Jurkat, Clone E6-1 (cell line): ENCODE measurements around the gene RORB. TPM values are rescaled to one million over a fixed set of nuclear protein-coding genes. Genes with fewer than 3 reads are reported as not detected.
A peak's percentile ranks its signal among the peaks of the same experiment; 100 is the strongest.

Source experiments
- DNase-seq: peaks from one replicate; pipeline ENCODE4 v3.0.0-alpha.2; 2011; ENCODE audit warnings: low read depth, low spot score
- H3K4me3 ChIP-seq: 2 replicates; pipeline ENCODE4 v1.5.1; 2011; ENCODE audit warnings: mild to moderate bottlenecking, low read length, control low read depth, moderate library complexity
- polyA plus RNA-seq: library from polyadenylated mRNA; unstranded; fragments of >200 nt; gene quantifications from one replicate; pipeline ENCODE4 v1.2.1, GENCODE V29; 2012; ENCODE audit warnings: missing spikeins; ENCODE audit not compliant: insufficient read length, insufficient read depth

RORB gene
- polyA plus RNA-seq, result 12.1 TPM

- H3K4me3 ChIP-seq, result peak within 1 kb of the TSS; percentile 51
- DNase-seq, result peak; percentile 57
Measured at GRCh38 chr9:74496819-74497747, at the start of gene RORB. Gene RORB, plus strand, starts transcription at chr9:74497335. Its CDS starts 642 bp downstream, at chr9:74497977.

- no peak for DNase-seq
Measured at GRCh38 chr9:74447451-74448193, 49.5 kb upstream of the RORB start.

GRCh38 chr9:74449060-74449459 lies 48.1 kb upstream of the RORB start:
- no peak overlapping the region for H3K4me3 ChIP-seq
- no peak for DNase-seq

More at GRCh38 chr9:74447451-74448193, 49.5 kb upstream of the RORB start:
- no peak overlapping the region for H3K4me3 ChIP-seq

- no peak overlapping the region for H3K4me3 ChIP-seq
- DNase-seq, result peak; percentile 20
Measured at GRCh38 chr9:74458832-74459231, 38.3 kb upstream of the RORB start.

- no peak for DNase-seq
- H3K4me3 ChIP-seq, result no peak overlapping the region
Measured at GRCh38 chr9:74463825-74464224, 33.3 kb upstream of the RORB start.

GRCh38 chr9:74478606-74479005 lies 18.5 kb upstream of the RORB start:
- H3K4me3 ChIP-seq, result no peak overlapping the region
- no peak for DNase-seq

- no peak for DNase-seq
- no peak overlapping the region for H3K4me3 ChIP-seq
Measured at GRCh38 chr9:74479711-74480110, 17.4 kb upstream of the RORB start.

GRCh38 chr9:74487395-74487794 lies 9.7 kb upstream of the RORB start:
- H3K4me3 ChIP-seq, result no peak overlapping the region
- DNase-seq, result no peak

GRCh38 chr9:74493512-74493911 lies 3.6 kb upstream of the RORB start:
- DNase-seq, result no peak
- H3K4me3 ChIP-seq, result no peak overlapping the region

GRCh38 chr9:74494490-74494889 lies 2.6 kb upstream of the RORB start:
- no peak overlapping the region for H3K4me3 ChIP-seq
- no peak for DNase-seq

- peak overlapping the region; percentile 51 for H3K4me3 ChIP-seq
- no peak for DNase-seq
Measured at GRCh38 chr9:74496406-74496805, 729 bp upstream of the RORB start.

GRCh38 chr9:74497748-74498620 lies 849 bp downstream of the RORB start:
- H3K4me3 ChIP-seq, result peak overlapping the region; percentile 51
- no peak for DNase-seq

GRCh38 chr9:74498621-74499095 lies 1.5 kb downstream of the RORB start:
- H3K4me3 ChIP-seq, result peak overlapping the region; percentile 51

GRCh38 chr9:74499111-74499601 lies 2.0 kb downstream of the RORB start:
- DNase-seq, result no peak
- H3K4me3 ChIP-seq, result no peak overlapping the region

More at GRCh38 chr9:74498621-74499095, 1.5 kb downstream of the RORB start:
- no peak for DNase-seq

- no peak overlapping the region for H3K4me3 ChIP-seq
- DNase-seq, result no peak
Measured at GRCh38 chr9:74499770-74500583, 2.8 kb downstream of the RORB start.

GRCh38 chr9:74500584-74500924 lies 3.4 kb downstream of the RORB start:
- H3K4me3 ChIP-seq, result no peak overlapping the region
- no peak for DNase-seq

- DNase-seq, result no peak
- H3K4me3 ChIP-seq, result no peak overlapping the region
Measured at GRCh38 chr9:74501570-74501969, 4.4 kb downstream of the RORB start.

GRCh38 chr9:74503219-74503618 lies 6.1 kb downstream of the RORB start:
- no peak for DNase-seq
- no peak overlapping the region for H3K4me3 ChIP-seq
